HUES48 (cell line): ENCODE results near the gene PUS7L.

Experiments
- H3K27ac ChIP-seq: one replicate; pipeline ENCODE4 v1.7.0; 2013; ENCODE audit warnings: low read depth, low read length, inconsistent platforms
- H3K27me3 ChIP-seq: 2 replicates; pipeline ENCODE4 v1.6.1; 2013; ENCODE audit warnings: mild to moderate bottlenecking, low read length; ENCODE audit not compliant: control insufficient read depth, insufficient read depth
- H3K36me3 ChIP-seq: 2 replicates; pipeline ENCODE4 v1.6.1; 2013; ENCODE audit warnings: low read length; ENCODE audit not compliant: control insufficient read depth, insufficient read depth
- H3K4me1 ChIP-seq: 2 replicates; pipeline ENCODE4 v1.6.1; 2013; ENCODE audit warnings: mild to moderate bottlenecking, low read length; ENCODE audit not compliant: control insufficient read depth, insufficient read depth
- H3K4me3 ChIP-seq: 2 replicates; pipeline ENCODE4 v1.5.1; 2013; ENCODE audit warnings: mild to moderate bottlenecking, low read depth, low read length
- H3K9ac ChIP-seq: 2 replicates; pipeline ENCODE4 v1.6.1; 2013; ENCODE audit warnings: mild to moderate bottlenecking, low read depth, low read length, moderate library complexity
- H3K9me3 ChIP-seq: 2 replicates; pipeline ENCODE4 v1.6.1; 2013; ENCODE audit warnings: low read length; ENCODE audit not compliant: control insufficient read depth, insufficient read depth

The PUS7L gene

DNA sequence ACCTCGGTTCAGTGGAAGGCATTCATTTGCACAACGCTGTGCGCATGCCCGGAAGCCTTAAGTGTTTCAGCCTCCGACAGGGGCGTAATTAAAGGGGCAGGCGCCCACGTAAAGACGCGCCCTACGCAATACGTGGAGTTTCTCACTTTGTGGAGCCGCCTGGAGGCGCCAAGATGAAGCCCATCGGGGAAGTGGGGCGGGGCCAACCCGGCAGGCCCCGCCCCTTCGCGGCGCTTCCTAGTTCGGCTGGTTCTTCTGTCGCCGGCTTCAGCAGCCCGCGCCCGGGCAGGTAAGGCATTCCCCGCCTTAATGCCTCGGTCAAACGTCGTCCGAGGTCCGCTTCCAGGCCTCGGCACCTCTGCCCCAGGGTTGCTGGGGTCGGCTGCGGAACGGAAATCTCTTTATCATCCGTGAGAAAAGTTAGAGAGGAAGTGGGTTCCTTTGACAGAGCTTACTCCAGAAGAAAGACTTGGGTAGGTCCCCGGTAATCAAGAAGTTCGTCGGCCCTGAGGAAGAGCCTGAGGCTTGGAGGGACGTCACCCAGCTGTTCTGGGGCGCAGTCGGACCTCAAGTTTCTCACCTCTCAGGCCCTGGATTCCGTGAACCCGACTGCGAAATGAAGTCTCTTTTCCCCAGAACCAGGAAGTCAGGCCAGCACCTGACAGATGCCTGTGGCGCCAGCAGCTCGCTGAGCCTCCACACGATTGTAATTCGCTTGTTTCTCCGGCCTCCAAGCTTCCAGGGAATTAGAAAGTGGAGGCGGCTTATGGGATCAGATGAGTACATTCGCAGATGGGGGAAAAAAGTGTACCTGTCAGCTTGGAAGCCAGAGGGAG, at the start of gene PUS7L, which contains the start of gene IRAK4:
Gene PUS7L (minus strand): TSS at position 63 of the 836 bp plus-strand sequence. CDS start 3,545 bp downstream, outside the sequence.
Gene IRAK4 (plus strand): TSS at position 224 of the 836 bp plus-strand sequence. CDS start 9,161 bp downstream, outside the sequence.
- Histone ChIP-seq H3K27ac (peak within 1 kb of the TSS; percentile 74), H3K9me3 (no peaks in the 10 kb centered on the region), H3K9ac (peak within 1 kb of the TSS; percentile 50), H3K27me3 (no peaks in the 10 kb centered on the region), H3K4me1 (peaks cover 30% of the 10 kb centered on the region), H3K36me3 (peaks cover 13% of the 10 kb centered on the region), H3K4me3 (peak within 1 kb of the TSS; percentile 74)

DNA sequence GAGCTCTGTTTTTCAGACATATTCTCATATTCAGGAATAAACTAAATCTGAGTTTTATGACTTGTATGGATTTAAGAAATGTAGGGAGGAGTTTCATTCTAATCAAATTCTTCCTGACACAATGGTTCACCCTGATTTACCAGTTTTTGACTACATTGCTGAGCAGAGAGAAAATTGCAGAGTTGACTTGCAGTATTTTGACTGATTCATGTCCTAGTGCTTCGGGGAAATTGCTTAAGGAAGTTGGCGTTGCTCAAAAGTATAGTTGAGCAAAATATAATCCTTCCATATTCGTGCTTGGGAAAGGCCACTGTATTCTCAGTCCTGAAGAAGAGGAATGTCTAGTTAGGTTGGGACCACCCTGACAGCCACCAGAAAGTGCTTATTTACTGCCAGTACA, 48.8 kb upstream of the PUS7L start:
- H3K27ac ChIP-seq = no peak overlapping the region
- H3K4me3 ChIP-seq = no peak overlapping the region
- H3K4me1 ChIP-seq = peaks cover 11% of the 10 kb centered on the region; the same call in 1 of the 2 replicates
- no peaks in the 10 kb centered on the region for H3K27me3 ChIP-seq
- H3K36me3 ChIP-seq = peaks cover 19% of the 10 kb centered on the region
- H3K9ac ChIP-seq = no peak overlapping the region
- no peaks in the 10 kb centered on the region for H3K9me3 ChIP-seq

DNA sequence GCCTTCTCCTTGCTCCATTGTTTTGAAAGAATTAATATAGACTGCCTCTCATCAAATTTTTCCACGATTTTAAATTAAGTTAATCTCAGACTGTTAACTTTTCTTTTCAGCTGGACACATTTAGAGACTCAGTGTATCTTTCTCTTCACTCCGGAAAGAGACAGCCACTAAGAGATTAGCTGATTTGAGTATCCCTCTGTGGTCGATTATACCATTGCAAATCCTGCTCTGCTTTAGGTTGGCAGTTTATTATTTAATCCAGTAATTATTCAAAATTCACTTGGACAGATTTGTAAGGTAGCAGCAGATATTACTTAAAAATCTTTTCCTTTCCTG, 48.1 kb upstream of the PUS7L start:
- Histone ChIP-seq H3K4me3 (peak overlapping the region; percentile 96), H3K9ac (peak overlapping the region; percentile 91), H3K9me3 (no peaks in the 10 kb centered on the region), H3K27me3 (no peaks in the 10 kb centered on the region), H3K36me3 (peaks cover 26% of the 10 kb centered on the region), H3K4me1 (peaks cover 11% of the 10 kb centered on the region; the same call in 1 of the 2 replicates), H3K27ac (peak overlapping the region; percentile 96)

DNA sequence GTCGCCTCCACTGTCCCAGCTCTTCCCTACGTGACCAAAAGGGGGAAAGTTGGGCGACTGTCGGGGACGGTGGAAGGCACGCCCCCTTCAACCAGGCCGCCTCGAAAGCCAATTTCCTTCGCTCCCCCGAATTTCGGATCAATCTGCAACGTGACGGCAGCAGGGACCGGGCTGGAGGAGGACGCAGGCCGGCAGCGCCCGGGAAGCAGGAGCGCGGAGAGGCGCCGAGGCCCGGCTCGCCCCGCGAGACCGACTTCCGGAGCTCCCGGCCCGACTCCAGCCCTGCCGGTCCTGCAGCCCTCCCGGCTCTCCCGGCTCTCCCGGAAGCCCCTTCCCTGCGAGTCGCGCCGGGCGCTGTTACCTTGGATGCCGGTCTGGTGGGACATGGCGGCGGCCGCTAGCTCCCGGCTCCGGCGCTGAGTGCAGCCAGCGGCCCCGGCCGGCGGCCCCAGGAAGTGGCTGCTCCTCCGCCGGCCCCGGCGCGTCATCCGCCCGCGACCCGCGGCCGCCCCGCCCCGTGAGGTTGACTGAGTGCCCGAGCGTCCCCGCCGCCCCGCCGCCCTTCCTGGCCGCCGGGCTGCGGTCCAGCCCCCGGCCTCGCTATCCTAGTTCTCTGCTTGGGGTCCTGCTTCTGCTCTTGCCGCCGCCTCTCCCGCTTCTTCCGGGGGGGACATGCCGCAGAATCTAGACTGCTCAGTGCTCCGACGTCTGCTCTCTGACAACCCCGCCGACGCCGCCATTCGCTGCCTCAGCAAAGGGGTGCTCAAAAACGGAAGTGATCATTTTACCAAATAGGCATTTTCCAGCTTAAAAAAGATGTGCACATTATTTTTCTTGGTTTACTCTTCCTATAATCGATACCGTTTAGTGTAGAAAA, 47.5 kb upstream of the PUS7L start, which contains the start of gene TWF1:
Gene TWF1 (minus strand): TSS at position 458 of the 877 bp plus-strand sequence. CDS start 72 bp downstream, at position 386.
- no peaks in the 10 kb centered on the region for H3K27me3 ChIP-seq
- peaks cover 11% of the 10 kb centered on the region; the same call in 1 of the 2 replicates for H3K4me1 ChIP-seq
- peak within 1 kb of the TSS; percentile 96 for H3K4me3 ChIP-seq
- peak within 1 kb of the TSS; percentile 96 for H3K27ac ChIP-seq
- H3K36me3 ChIP-seq = peaks cover 32% of the 10 kb centered on the region
- H3K9ac ChIP-seq = peak within 1 kb of the TSS; percentile 91
- no peaks in the 10 kb centered on the region for H3K9me3 ChIP-seq

GRCh38 chr12:43805149-43805859, 46.7 kb upstream of the PUS7L start:
- Histone ChIP-seq H3K9me3 (no peaks in the 10 kb centered on the region), H3K27ac (peak overlapping the region; percentile 96), H3K27me3 (no peaks in the 10 kb centered on the region)

DNA sequence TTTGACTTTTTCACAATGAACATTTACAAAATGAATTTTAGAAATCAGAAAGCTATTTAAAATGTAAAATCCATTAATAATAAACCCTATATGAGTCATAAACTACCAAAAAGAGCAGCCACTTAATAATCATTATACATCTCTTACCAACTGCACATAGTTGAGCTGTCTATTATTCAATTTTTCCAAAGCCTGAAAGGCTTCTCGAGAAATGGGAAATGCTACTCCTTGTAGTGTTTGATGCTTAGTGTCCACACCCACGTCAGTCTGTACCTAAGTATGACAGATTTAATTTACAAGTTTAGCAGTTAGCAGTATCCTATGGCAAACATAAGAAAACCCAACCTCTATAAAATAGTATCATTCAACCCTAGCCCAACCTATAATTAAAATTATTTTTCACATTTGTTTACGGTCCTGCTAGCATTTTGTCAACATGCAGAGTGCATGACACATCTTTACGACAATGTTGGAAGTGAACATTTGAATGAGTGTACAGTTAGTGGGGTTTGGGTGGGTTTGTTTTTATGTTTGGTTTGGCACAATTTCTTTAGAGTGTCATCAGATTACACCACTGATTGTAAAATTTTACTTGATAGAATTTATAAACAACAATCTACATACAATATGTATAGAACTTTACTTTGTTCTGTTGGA, 39.1 kb upstream of the PUS7L start:
- no peaks in the 10 kb centered on the region for H3K9me3 ChIP-seq
- H3K36me3 ChIP-seq = peaks cover 78% of the 10 kb centered on the region
- no peaks in the 10 kb centered on the region for H3K27me3 ChIP-seq
- H3K4me1 ChIP-seq = no peaks in the 10 kb centered on the region
- H3K9ac ChIP-seq = no peak overlapping the region
- H3K27ac ChIP-seq = no peak overlapping the region
- H3K4me3 ChIP-seq = no peak overlapping the region

More at GRCh38 chr12:43805149-43805859, 46.7 kb upstream of the PUS7L start:
- peak overlapping the region; percentile 96 for H3K4me3 ChIP-seq
- peaks cover 11% of the 10 kb centered on the region; the same call in 1 of the 2 replicates for H3K4me1 ChIP-seq
- H3K9ac ChIP-seq = peak overlapping the region; percentile 91
- peaks cover 40% of the 10 kb centered on the region for H3K36me3 ChIP-seq

DNA sequence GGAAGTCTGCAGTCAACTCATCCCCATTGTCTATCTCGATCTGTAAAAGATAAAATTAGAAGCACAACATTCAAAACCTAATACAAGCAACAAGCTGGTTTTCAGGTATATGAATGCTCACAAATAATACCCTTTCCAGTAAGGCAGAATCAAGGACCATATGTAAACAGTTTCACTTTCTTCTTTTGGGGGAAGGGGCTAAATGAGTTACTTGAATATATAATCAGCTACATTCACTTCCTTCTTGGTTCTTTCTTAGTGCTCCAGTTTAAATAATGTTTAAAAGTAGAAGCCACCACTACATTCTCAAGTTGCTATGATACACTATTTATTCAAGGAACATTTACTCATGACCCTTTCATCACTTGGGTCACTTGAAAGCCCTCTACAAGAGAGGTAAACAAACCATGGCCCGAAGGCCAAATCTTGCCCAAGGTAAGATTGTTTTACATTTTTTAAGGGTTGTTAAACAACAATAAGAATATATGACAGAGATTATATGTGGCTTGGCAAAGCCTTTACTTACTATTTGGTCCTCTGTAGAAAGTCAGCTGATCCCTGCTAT, 37.2 kb upstream of the PUS7L start:
- Histone ChIP-seq H3K9ac (no peak overlapping the region), H3K36me3 (peaks cover 59% of the 10 kb centered on the region), H3K4me1 (no peaks in the 10 kb centered on the region), H3K27me3 (no peaks in the 10 kb centered on the region), H3K4me3 (no peak overlapping the region), H3K27ac (no peak overlapping the region), H3K9me3 (no peaks in the 10 kb centered on the region)

DNA sequence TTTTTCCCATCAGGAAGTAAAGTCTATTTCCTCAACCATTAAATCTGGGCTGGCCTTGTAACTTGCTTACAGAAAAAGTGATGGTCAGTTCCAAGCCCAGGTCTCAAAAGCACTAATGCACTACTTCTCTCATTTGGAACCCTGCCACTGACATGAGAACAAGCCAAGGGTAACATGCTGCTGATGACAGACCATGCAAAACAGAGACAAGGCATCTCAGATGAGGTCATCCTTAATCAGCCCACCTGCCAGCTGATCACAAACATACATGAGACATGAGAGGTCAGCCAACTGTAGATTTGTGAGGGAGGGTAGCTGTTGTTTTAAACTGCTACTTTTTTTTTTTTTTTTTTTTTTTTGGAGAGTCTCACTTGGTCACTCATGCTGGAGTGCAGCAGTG, 31.4 kb upstream of the PUS7L start:
- H3K9me3 ChIP-seq = no peaks in the 10 kb centered on the region
- no peaks in the 10 kb centered on the region for H3K4me1 ChIP-seq
- H3K36me3 ChIP-seq = peaks cover 2% of the 10 kb centered on the region; the same call in 1 of the 2 replicates
- no peak overlapping the region for H3K9ac ChIP-seq
- H3K27me3 ChIP-seq = no peaks in the 10 kb centered on the region
- H3K4me3 ChIP-seq = no peak overlapping the region
- no peak overlapping the region for H3K27ac ChIP-seq

DNA sequence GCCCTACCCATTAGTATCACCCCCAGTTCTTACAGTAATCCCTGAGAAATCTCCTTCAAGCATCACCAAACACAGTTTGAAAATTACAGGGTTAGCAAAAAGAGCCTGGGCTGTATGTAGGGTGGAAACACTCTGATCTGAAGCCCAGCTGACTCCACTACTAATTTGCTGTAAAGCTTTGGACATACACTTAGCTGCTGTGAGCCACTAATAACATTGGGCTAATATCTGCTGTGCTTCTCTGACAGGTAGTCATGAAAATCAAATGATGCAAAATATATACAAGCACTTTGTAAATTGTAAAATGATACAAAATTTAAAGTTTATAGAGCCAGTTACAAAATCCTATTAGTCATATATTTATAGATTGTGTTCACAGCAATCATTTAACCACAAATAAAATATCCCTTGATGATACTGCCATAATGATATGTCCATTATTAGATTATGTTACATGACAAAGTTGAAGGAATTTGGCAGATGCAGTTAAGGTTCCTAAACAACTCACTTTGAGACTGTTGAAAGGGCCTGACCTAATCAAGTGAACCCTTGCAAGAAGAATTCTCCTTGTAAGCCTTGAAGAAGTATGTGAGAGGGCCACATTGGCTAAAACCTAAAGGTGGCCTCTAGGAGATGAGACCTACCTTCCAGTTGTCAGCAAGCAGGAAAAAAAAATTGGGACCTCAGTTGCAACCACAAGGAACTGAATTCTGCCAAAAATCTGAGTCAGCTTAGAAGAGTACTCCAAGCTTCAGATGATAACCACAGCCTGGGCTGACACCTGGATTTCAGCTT, 28.5 kb upstream of the PUS7L start:
- no peak overlapping the region for H3K9ac ChIP-seq
- H3K4me1 ChIP-seq = no peaks in the 10 kb centered on the region
- no peaks in the 10 kb centered on the region for H3K27me3 ChIP-seq
- peaks cover 13% of the 10 kb centered on the region for H3K36me3 ChIP-seq
- H3K9me3 ChIP-seq = no peaks in the 10 kb centered on the region
- no peak overlapping the region for H3K4me3 ChIP-seq
- no peak overlapping the region for H3K27ac ChIP-seq
